OCI-LY1 (cell line): ENCODE results near the gene ARHGAP8.

ENCODE experiments used
- EZH2 ChIP-seq: fragments of 200-600 bp; sonication (generic), shearing (Covaris generic); IDR thresholded peaks from 2 replicates; pipeline ENCODE4 v1.8.0; 2017; ENCODE audit warnings: borderline replicate concordance, mixed run types, mild to moderate bottlenecking, antibody characterized with exemption, low read length, moderate library complexity, mixed read lengths
- TF ChIP-seq, protein P1 (sequence below): fragments of 200-600 bp; sonication (generic), shearing (Covaris generic); IDR thresholded peaks from 2 replicates; pipeline ENCODE4 v1.5.1; 2017; ENCODE audit warnings: mild to moderate bottlenecking, antibody characterized with exemption, low read length, moderate library complexity, mixed read lengths

DNA sequence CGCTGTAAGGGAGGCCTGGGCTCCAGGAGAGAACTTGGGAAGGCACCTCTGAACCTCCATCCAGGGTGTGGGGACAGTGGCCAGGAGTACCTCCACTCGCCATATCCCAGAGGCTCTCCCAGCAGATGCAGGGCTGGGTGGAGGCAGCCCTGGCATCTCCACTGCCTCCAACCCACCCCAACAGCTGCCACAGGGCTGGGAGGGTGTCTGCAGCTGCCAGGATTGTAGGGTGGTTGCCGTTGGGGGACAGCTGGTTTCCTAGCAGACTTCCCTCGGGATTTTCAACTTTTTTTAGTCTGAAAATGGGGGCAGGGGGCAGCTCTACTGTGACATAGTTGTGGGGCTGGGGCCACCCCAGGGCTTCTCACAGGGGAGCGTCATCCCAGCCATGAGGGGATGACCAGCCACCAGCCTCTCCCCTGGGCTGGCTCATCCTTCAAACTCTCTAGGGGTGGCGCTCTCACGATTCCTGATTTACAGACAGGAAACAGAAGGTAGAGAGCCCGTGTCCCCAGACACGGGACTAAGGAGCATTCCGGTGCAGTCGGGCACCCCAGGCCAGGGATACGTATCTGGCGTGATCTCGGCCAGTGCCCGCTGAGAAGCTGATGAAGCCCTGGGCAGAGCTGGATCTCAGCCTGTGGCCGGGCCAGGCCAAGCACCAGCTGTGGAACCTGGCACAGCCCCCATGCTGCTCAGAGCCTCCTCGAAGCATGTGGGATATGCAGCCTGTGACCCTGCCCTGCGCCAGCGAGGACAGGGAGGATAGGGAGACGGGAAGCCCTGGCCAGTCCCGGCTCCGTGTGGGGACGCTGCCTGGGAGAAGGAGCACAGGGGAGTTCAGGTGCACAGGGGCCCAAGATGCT lies 40.5 kb upstream of the ARHGAP8 start:
- TF ChIP-seq, protein P1, sequence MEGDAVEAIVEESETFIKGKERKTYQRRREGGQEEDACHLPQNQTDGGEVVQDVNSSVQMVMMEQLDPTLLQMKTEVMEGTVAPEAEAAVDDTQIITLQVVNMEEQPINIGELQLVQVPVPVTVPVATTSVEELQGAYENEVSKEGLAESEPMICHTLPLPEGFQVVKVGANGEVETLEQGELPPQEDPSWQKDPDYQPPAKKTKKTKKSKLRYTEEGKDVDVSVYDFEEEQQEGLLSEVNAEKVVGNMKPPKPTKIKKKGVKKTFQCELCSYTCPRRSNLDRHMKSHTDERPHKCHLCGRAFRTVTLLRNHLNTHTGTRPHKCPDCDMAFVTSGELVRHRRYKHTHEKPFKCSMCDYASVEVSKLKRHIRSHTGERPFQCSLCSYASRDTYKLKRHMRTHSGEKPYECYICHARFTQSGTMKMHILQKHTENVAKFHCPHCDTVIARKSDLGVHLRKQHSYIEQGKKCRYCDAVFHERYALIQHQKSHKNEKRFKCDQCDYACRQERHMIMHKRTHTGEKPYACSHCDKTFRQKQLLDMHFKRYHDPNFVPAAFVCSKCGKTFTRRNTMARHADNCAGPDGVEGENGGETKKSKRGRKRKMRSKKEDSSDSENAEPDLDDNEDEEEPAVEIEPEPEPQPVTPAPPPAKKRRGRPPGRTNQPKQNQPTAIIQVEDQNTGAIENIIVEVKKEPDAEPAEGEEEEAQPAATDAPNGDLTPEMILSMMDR = no peak
- no peak for TF ChIP-seq EZH2
